ENCODE data around the gene CFB. TPM values are rescaled to one million over a fixed set of nuclear protein-coding genes. Genes with fewer than 3 reads are reported as not detected.
A peak's percentile ranks its signal among the peaks of the same experiment; 100 is the strongest.

Gene CFB
- total and polyA plus RNA-seq, 2 of the 13 experiments (the other 11 are each of a cell fraction or from before 2014, with no cell fraction given), result 171 to 513 TPM

GRCh38 chr6:31927863-31928671, 17.8 kb upstream of the CFB start (continued):
- TF ChIP-seq ZNF768 (CRISPR knock-in tag; IDR thresholded peaks at IDR 0.05) (peak; percentile 21; the same call in 1 of the 2 replicates), SKIL (CRISPR knock-in tag; IDR thresholded peaks at IDR 0.05; ENCODE audit: borderline replicate concordance) (no peak), THRA (CRISPR knock-in tag; IDR thresholded peaks at IDR 0.05; ENCODE audit: borderline replicate concordance) (no peak), KAT8 (CRISPR knock-in tag; IDR thresholded peaks at IDR 0.05) (no peak), MTF2 (CRISPR knock-in tag; IDR thresholded peaks at IDR 0.05; ENCODE audit: borderline replicate concordance) (no peak), ZNF691 (CRISPR knock-in tag; IDR thresholded peaks at IDR 0.05; ENCODE audit: borderline replicate concordance, low read depth) (0 out of 2 replicates have a peak, but pooled peaks have one; percentile 31), ZNF274 (CRISPR knock-in tag; IDR thresholded peaks at IDR 0.05) (peak; percentile 56; the same call in 1 of the 2 replicates), ZNF280B (CRISPR knock-in tag; IDR thresholded peaks at IDR 0.05; ENCODE audit: borderline replicate concordance) (0 out of 2 replicates have a peak, but pooled peaks have one; percentile 76), ZNF678 (CRISPR knock-in tag; IDR thresholded peaks at IDR 0.05) (peak; percentile 12; the same call in 1 of the 2 replicates), CBX1 (IDR thresholded peaks at IDR 0.05; ENCODE audit: low read depth) (no peak), ZNF784 (CRISPR knock-in tag; IDR thresholded peaks at IDR 0.05; ENCODE audit: borderline replicate concordance) (no peak; the same call in 1 of the 2 replicates), ZNF773 (CRISPR knock-in tag; IDR thresholded peaks at IDR 0.05; ENCODE audit: borderline replicate concordance) (no peak), NFATC3 (CRISPR knock-in tag; IDR thresholded peaks at IDR 0.05) (no peak), ZNF501 (CRISPR knock-in tag; IDR thresholded peaks at IDR 0.05) (peak; percentile 61), U2AF2 (IDR thresholded peaks at IDR 0.05; ENCODE audit: low read depth, low read length) (no peak), ZNF777 (CRISPR knock-in tag; IDR thresholded peaks at IDR 0.05) (no peak), ZNF792 (CRISPR knock-in tag; IDR thresholded peaks at IDR 0.05) (no peak), TRIM24 (CRISPR knock-in tag; IDR thresholded peaks at IDR 0.05) (no peak)
